Thyroid gland (tissue), 4 donors: ENCODE measurements around the gene C5orf46. TPM values are rescaled to one million over a fixed set of nuclear protein-coding genes. Genes with fewer than 3 reads are reported as not detected.

Experiments
- DNase-seq, 2 donors: peaks; one replicate each; pipeline ENCODE4 v3.0.0-alpha.2; 2019
- H3K27ac ChIP-seq, 3 donors: fragments of 200-600 bp; sonication (generic); 1 replicate in 2 of 3; 2 replicates in 1 of 3; pipeline ENCODE4 v1.5.1; 2016 to 2019; ENCODE audit warnings: mild to moderate bottlenecking in 1 of 3, moderate library complexity in 1 of 3
- H3K27me3 ChIP-seq: fragments of 200-600 bp; sonication (generic); one replicate; pipeline ENCODE4 v1.5.1; 2019
- H3K36me3 ChIP-seq, 2 donors: fragments of 200-600 bp; sonication (generic); one replicate each; pipeline ENCODE4 v1.5.1; 2016 to 2019
- H3K4me1 ChIP-seq, 2 donors: fragments of 200-600 bp; sonication (generic); one replicate each; pipeline ENCODE4 v1.5.1; 2017 to 2019
- H3K4me3 ChIP-seq, 3 donors: fragments of 200-600 bp; sonication (generic); replicated peaks in 1 of 3; 1 replicate in 2 of 3; 2 replicates in 1 of 3; pipeline ENCODE4 v1.5.1; 2016; ENCODE audit warnings: mild to moderate bottlenecking in 1 of 3
- H3K9me3 ChIP-seq: fragments of 200-600 bp; sonication (generic); one replicate; pipeline ENCODE4 v1.5.1; 2017
- CTCF ChIP-seq, 6 experiments: fragments of 200-600 bp in 3 of 6; fragments of 450-650 bp in 3 of 6; sonication (generic) in 3 of 6; IDR thresholded peaks; one replicate each; pipeline ENCODE4 v1.5.1; 2016 to 2019; ENCODE audit warnings: antibody characterized with exemption in 6 of 6, mild to moderate bottlenecking in 2 of 6, inconsistent platforms in 1 of 6, moderate library complexity in 1 of 6
- POLR2A ChIP-seq, 2 donors: fragments of 450-650 bp; IDR thresholded peaks; one replicate each; pipeline ENCODE4 v1.6.1; 2017; ENCODE audit warnings: antibody characterized with exemption in 2 of 2, mild to moderate bottlenecking in 2 of 2, moderate library complexity in 1 of 2
- WGBS, 2 donors: methylation state at CpG; one replicate each; pipeline ENCODE4 v1.1.5; 2017; 5-methylcytosine and 5-hydroxymethylcytosine counted together
- intact Hi-C: fragments of 100-400 bp; cut with DNase I; formaldehyde crosslinking; loops from one replicate; pipeline ENCODE4 v1.15.1; 2023
- total RNA-seq, 4 donors: library from RNA; depleted of rRNA; stranded (reverse); fragments of >200 nt; gene quantifications; one replicate each; pipeline ENCODE4 v1.2.3, GENCODE V29; 2016

The C5orf46 gene
- total RNA-seq, 4 donors from 2014 or later = not detected

- Histone ChIP-seq H3K36me3 (no peaks in the 10 kb centered on the region), H3K9me3 (no peaks in the 10 kb centered on the region), H3K27me3 (no peaks in the 10 kb centered on the region), H3K27ac (peak overlapping the region in 1 of 3 donors; percentile 15), H3K4me1 (no peaks in the 10 kb centered on the region), H3K4me3 (no peak overlapping the region)
- TF ChIP-seq CTCF (IDR thresholded peaks at IDR 0.05) (no peak), POLR2A (IDR thresholded peaks at IDR 0.05) (no peak)
- DNase-seq = peak; percentile 71 to 78
- WGBS, 2 donors = 69 to 71% methylated on average over 6 of the region's 6 CpGs
- intact Hi-C loops = no loop called here
Measured at GRCh38 chr5:147911427-147911826, 5.1 kb upstream of the C5orf46 start.

- Histone ChIP-seq H3K36me3 (no peaks in the 10 kb centered on the region), H3K4me1 (peaks cover 7 to 22% of the 10 kb centered on the region in 2 donors), H3K4me3 (no peak overlapping the region), H3K27me3 (no peaks in the 10 kb centered on the region), H3K9me3 (no peaks in the 10 kb centered on the region), H3K27ac (no peak overlapping the region)
- 56 to 61% methylated on average over 4 of the region's 4 CpGs for WGBS, 2 donors
- TF ChIP-seq POLR2A (IDR thresholded peaks at IDR 0.05) = no peak
- TF ChIP-seq CTCF (IDR thresholded peaks at IDR 0.05) = no peak
- no peak for DNase-seq
- intact Hi-C loops = no loop called here
Measured at GRCh38 chr5:147904110-147904509, 2.2 kb downstream of the C5orf46 start.

GRCh38 chr5:147902609-147903115, 3.7 kb downstream of the C5orf46 start:
- intact Hi-C loops = no loop called here
- H3K27me3 ChIP-seq = no peaks in the 10 kb centered on the region
- H3K4me1 ChIP-seq = peaks cover 7 to 22% of the 10 kb centered on the region in 2 donors
- H3K27ac ChIP-seq = peak overlapping the region in 1 of 3 donors; percentile 47
- H3K36me3 ChIP-seq = no peaks in the 10 kb centered on the region
- DNase-seq = no peak
- no peaks in the 10 kb centered on the region for H3K9me3 ChIP-seq
- TF ChIP-seq POLR2A (IDR thresholded peaks at IDR 0.05) (no peak), CTCF (IDR thresholded peaks at IDR 0.05) (no peak)
- H3K4me3 ChIP-seq = no peak overlapping the region

- H3K4me1 ChIP-seq = peaks cover 7 to 22% of the 10 kb centered on the region in 2 donors
- no peak for TF ChIP-seq CTCF (IDR thresholded peaks at IDR 0.05)
- no peak for TF ChIP-seq POLR2A (IDR thresholded peaks at IDR 0.05)
- no peaks in the 10 kb centered on the region for H3K9me3 ChIP-seq
- peak overlapping the region; percentile 39 to 62 (median 47) for H3K27ac ChIP-seq
- H3K27me3 ChIP-seq = no peaks in the 10 kb centered on the region
- 41 to 43% methylated on average over 12 of the region's 12 CpGs for WGBS, 2 donors
- intact Hi-C loops = no loop called here
- no peaks in the 10 kb centered on the region for H3K36me3 ChIP-seq
- peak; percentile 48 to 76 for DNase-seq
- no peak overlapping the region for H3K4me3 ChIP-seq
Measured at GRCh38 chr5:147901599-147902039, 4.7 kb downstream of the C5orf46 start.

GRCh38 chr5:147898875-147899401, 7.4 kb downstream of the C5orf46 start:
- Histone ChIP-seq H3K4me1 (peaks cover 7 to 22% of the 10 kb centered on the region in 2 donors), H3K4me3 (no peak overlapping the region), H3K36me3 (no peaks in the 10 kb centered on the region), H3K27ac (no peak overlapping the region), H3K9me3 (no peaks in the 10 kb centered on the region), H3K27me3 (no peaks in the 10 kb centered on the region)
- 94 to 95% methylated on average over 3 of the region's 3 CpGs for WGBS, 2 donors
- DNase-seq = no peak
- intact Hi-C loops = no loop called here
- TF ChIP-seq CTCF (IDR thresholded peaks at IDR 0.05) = no peak
- no peak for TF ChIP-seq POLR2A (IDR thresholded peaks at IDR 0.05)
